ENCODE results near the gene KHK.

The KHK gene

GRCh38 chr2:27059141-27059820, 27.3 kb upstream of the KHK start:
- Histone ChIP-seq H3K9me3 (ENCODE audit: control insufficient read depth, low read length) (no peaks in the 10 kb centered on the region), H3K4me1 (ENCODE audit: control insufficient read depth, insufficient read depth, low read length, poor library complexity, severe bottlenecking) (no peaks in the 10 kb centered on the region), H3K4me3 (ENCODE audit: insufficient read depth, low read depth, low read length, poor library complexity, severe bottlenecking) (no peak overlapping the region), H3K36me3 (ENCODE audit: control insufficient read depth, insufficient read depth, low read length) (peaks cover 4% of the 10 kb centered on the region), H3K27ac (ENCODE audit: insufficient read depth, low read length, poor library complexity, severe bottlenecking) (no peak overlapping the region), H3K27me3 (replicated peaks; ENCODE audit: control insufficient read depth, insufficient read depth, low read length, poor library complexity, severe bottlenecking) (no peaks in the 10 kb centered on the region)
- DNase-seq = no peak

- Histone ChIP-seq H3K9me3 (ENCODE audit: control insufficient read depth, low read length) (no peaks in the 10 kb centered on the region), H3K4me1 (ENCODE audit: control insufficient read depth, insufficient read depth, low read length, poor library complexity, severe bottlenecking) (no peaks in the 10 kb centered on the region), H3K27me3 (replicated peaks; ENCODE audit: control insufficient read depth, insufficient read depth, low read length, poor library complexity, severe bottlenecking) (no peaks in the 10 kb centered on the region), H3K4me3 (ENCODE audit: insufficient read depth, low read depth, low read length, poor library complexity, severe bottlenecking) (no peak overlapping the region), H3K27ac (ENCODE audit: insufficient read depth, low read length, poor library complexity, severe bottlenecking) (no peak overlapping the region), H3K36me3 (ENCODE audit: control insufficient read depth, insufficient read depth, low read length) (peaks cover 4% of the 10 kb centered on the region)
- DNase-seq = no peak
Measured at GRCh38 chr2:27060323-27060722, 26.2 kb upstream of the KHK start.

GRCh38 chr2:27065128-27065527, 21.4 kb upstream of the KHK start:
- DNase-seq = no peak
- Histone ChIP-seq H3K36me3 (ENCODE audit: control insufficient read depth, insufficient read depth, low read length) (peaks cover 16% of the 10 kb centered on the region), H3K9me3 (ENCODE audit: control insufficient read depth, low read length) (no peaks in the 10 kb centered on the region), H3K4me1 (ENCODE audit: control insufficient read depth, insufficient read depth, low read length, poor library complexity, severe bottlenecking) (peaks cover 6% of the 10 kb centered on the region), H3K27me3 (replicated peaks; ENCODE audit: control insufficient read depth, insufficient read depth, low read length, poor library complexity, severe bottlenecking) (no peaks in the 10 kb centered on the region), H3K4me3 (ENCODE audit: insufficient read depth, low read depth, low read length, poor library complexity, severe bottlenecking) (no peak overlapping the region), H3K27ac (ENCODE audit: insufficient read depth, low read length, poor library complexity, severe bottlenecking) (no peak overlapping the region)

- H3K4me3 ChIP-seq (ENCODE audit: insufficient read depth, low read depth, low read length, poor library complexity, severe bottlenecking) = no peak overlapping the region
- peaks cover 20% of the 10 kb centered on the region for H3K4me1 ChIP-seq (ENCODE audit: control insufficient read depth, insufficient read depth, low read length, poor library complexity, severe bottlenecking)
- no peaks in the 10 kb centered on the region for H3K9me3 ChIP-seq (ENCODE audit: control insufficient read depth, low read length)
- DNase-seq = no peak
- H3K27me3 ChIP-seq (replicated peaks; ENCODE audit: control insufficient read depth, insufficient read depth, low read length, poor library complexity, severe bottlenecking) = no peaks in the 10 kb centered on the region
- H3K27ac ChIP-seq (ENCODE audit: insufficient read depth, low read length, poor library complexity, severe bottlenecking) = no peak overlapping the region
- peaks cover 16% of the 10 kb centered on the region for H3K36me3 ChIP-seq (ENCODE audit: control insufficient read depth, insufficient read depth, low read length)
Measured at GRCh38 chr2:27067385-27067784, 19.2 kb upstream of the KHK start.

GRCh38 chr2:27069436-27069835, 17.1 kb upstream of the KHK start:
- no peak for DNase-seq
- Histone ChIP-seq H3K27ac (ENCODE audit: insufficient read depth, low read length, poor library complexity, severe bottlenecking) (no peak overlapping the region), H3K4me3 (ENCODE audit: insufficient read depth, low read depth, low read length, poor library complexity, severe bottlenecking) (no peak overlapping the region), H3K4me1 (ENCODE audit: control insufficient read depth, insufficient read depth, low read length, poor library complexity, severe bottlenecking) (peaks cover 21% of the 10 kb centered on the region), H3K27me3 (replicated peaks; ENCODE audit: control insufficient read depth, insufficient read depth, low read length, poor library complexity, severe bottlenecking) (no peaks in the 10 kb centered on the region), H3K9me3 (ENCODE audit: control insufficient read depth, low read length) (no peaks in the 10 kb centered on the region), H3K36me3 (ENCODE audit: control insufficient read depth, insufficient read depth, low read length) (peaks cover 16% of the 10 kb centered on the region)

GRCh38 chr2:27069961-27070618, 16.5 kb upstream of the KHK start:
- no peak for DNase-seq
- Histone ChIP-seq H3K4me1 (ENCODE audit: control insufficient read depth, insufficient read depth, low read length, poor library complexity, severe bottlenecking) (peaks cover 27% of the 10 kb centered on the region), H3K9me3 (ENCODE audit: control insufficient read depth, low read length) (no peaks in the 10 kb centered on the region), H3K4me3 (ENCODE audit: insufficient read depth, low read depth, low read length, poor library complexity, severe bottlenecking) (peak overlapping the region; percentile 77), H3K27me3 (replicated peaks; ENCODE audit: control insufficient read depth, insufficient read depth, low read length, poor library complexity, severe bottlenecking) (no peaks in the 10 kb centered on the region), H3K27ac (ENCODE audit: insufficient read depth, low read length, poor library complexity, severe bottlenecking) (peak overlapping the region; percentile 94), H3K36me3 (ENCODE audit: control insufficient read depth, insufficient read depth, low read length) (peaks cover 16% of the 10 kb centered on the region)

DNA sequence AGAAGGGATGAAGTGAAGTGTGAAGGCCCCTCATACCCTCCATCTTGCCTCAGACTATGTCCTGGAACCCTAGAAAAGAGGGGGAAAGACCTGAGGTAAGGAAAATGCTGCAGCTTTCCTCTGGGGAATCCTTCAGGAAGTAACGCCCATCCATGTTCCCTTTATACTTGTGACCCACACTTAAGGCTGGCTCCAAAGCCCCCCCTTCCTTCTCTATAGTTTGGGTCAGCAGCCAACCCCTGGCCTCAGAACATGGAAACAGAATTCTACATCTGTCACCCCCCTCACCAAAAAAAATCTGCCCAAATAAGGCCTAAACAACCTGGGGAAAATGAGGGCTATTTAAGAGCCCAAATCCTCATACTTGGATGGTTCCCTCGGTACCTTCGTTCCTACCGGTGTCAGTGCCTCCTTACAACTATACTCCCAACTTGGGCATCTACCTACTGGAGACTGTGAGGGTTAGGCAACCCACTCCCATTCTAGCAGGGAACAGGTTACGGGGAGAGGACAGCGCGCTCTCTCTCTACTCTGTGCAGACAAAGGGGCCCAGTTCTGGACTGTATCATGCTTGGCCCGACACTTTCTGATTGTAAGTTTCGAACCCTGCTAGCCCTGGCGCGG, 15.8 kb upstream of the KHK start:
- Histone ChIP-seq H3K27ac (ENCODE audit: insufficient read depth, low read length, poor library complexity, severe bottlenecking) (peak overlapping the region; percentile 94), H3K4me1 (ENCODE audit: control insufficient read depth, insufficient read depth, low read length, poor library complexity, severe bottlenecking) (peaks cover 31% of the 10 kb centered on the region)
- DNase-seq = no peak

GRCh38 chr2:27071277-27071989, 15.1 kb upstream of the KHK start, which contains the start of gene OST4:
TSS of gene OST4 (minus strand) at chr2:27071654.
- H3K27ac ChIP-seq (ENCODE audit: insufficient read depth, low read length, poor library complexity, severe bottlenecking) = peak within 1 kb of the TSS; percentile 94
- H3K27me3 ChIP-seq (replicated peaks; ENCODE audit: control insufficient read depth, insufficient read depth, low read length, poor library complexity, severe bottlenecking) = no peaks in the 10 kb centered on the region
- no peaks in the 10 kb centered on the region for H3K9me3 ChIP-seq (ENCODE audit: control insufficient read depth, low read length)
- H3K36me3 ChIP-seq (ENCODE audit: control insufficient read depth, insufficient read depth, low read length) = peaks cover 16% of the 10 kb centered on the region
- peak within 1 kb of the TSS; percentile 77 for H3K4me3 ChIP-seq (ENCODE audit: insufficient read depth, low read depth, low read length, poor library complexity, severe bottlenecking)
- H3K4me1 ChIP-seq (ENCODE audit: control insufficient read depth, insufficient read depth, low read length, poor library complexity, severe bottlenecking) = peaks cover 31% of the 10 kb centered on the region
- DNase-seq = peak; percentile 79 to 85 (median 84)

More for the DNA sequence above, 15.8 kb upstream of the KHK start:
- Histone ChIP-seq H3K4me3 (ENCODE audit: insufficient read depth, low read depth, low read length, poor library complexity, severe bottlenecking) (peak overlapping the region; percentile 77), H3K9me3 (ENCODE audit: control insufficient read depth, low read length) (no peaks in the 10 kb centered on the region), H3K36me3 (ENCODE audit: control insufficient read depth, insufficient read depth, low read length) (peaks cover 16% of the 10 kb centered on the region), H3K27me3 (replicated peaks; ENCODE audit: control insufficient read depth, insufficient read depth, low read length, poor library complexity, severe bottlenecking) (no peaks in the 10 kb centered on the region)

GRCh38 chr2:27071990-27072830, 14.4 kb upstream of the KHK start:
- Histone ChIP-seq H3K4me1 (ENCODE audit: control insufficient read depth, insufficient read depth, low read length, poor library complexity, severe bottlenecking) (peaks cover 31% of the 10 kb centered on the region), H3K27me3 (replicated peaks; ENCODE audit: control insufficient read depth, insufficient read depth, low read length, poor library complexity, severe bottlenecking) (no peaks in the 10 kb centered on the region), H3K27ac (ENCODE audit: insufficient read depth, low read length, poor library complexity, severe bottlenecking) (peak overlapping the region; percentile 94), H3K4me3 (ENCODE audit: insufficient read depth, low read depth, low read length, poor library complexity, severe bottlenecking) (peak overlapping the region; percentile 77), H3K9me3 (ENCODE audit: control insufficient read depth, low read length) (no peaks in the 10 kb centered on the region), H3K36me3 (ENCODE audit: control insufficient read depth, insufficient read depth, low read length) (peaks cover 16% of the 10 kb centered on the region)
- DNase-seq = peak in 1 of 3 donors; percentile 7
